Sigmoid colon (tissue), 4 donors: ENCODE measurements around the gene RBM42.

Experiments
- EP300 ChIP-seq, 4 donors: sonication (generic); formaldehyde crosslinking; IDR thresholded peaks; one replicate each; pipeline ENCODE4 v1.6.1; 2017; ENCODE audit warnings: antibody characterized with exemption in 4 of 4
- POLR2A ChIP-seq, 2 donors: fragments of 450-650 bp; IDR thresholded peaks; one replicate each; pipeline ENCODE4 v1.6.1; 2016; ENCODE audit warnings: antibody characterized with exemption in 2 of 2, mild to moderate bottlenecking in 2 of 2, moderate library complexity in 2 of 2

GRCh38 chr19:35592226-35592625 is 36.6 kb upstream of the RBM42 start:
- TF ChIP-seq EP300 (IDR thresholded peaks at IDR 0.05) = no peak
- TF ChIP-seq POLR2A (IDR thresholded peaks at IDR 0.05) = no peak
